ENCODE measurements around the gene LIMS2.

LIMS2 gene

GRCh38 chr2:127631541-127631996 lies 43.8 kb downstream of the LIMS2 start:
- no peak overlapping the region for H3K4me3 ChIP-seq (ENCODE audit: low read depth, low read length)
- DNase-seq (ENCODE audit: low read depth): no peak
- TF ChIP-seq CTCF (IDR thresholded peaks at IDR 0.05; ENCODE audit: insufficient read depth, low read depth, low read length, missing control alignments): no peak

GRCh38 chr2:127630864-127631540 lies 44.3 kb downstream of the LIMS2 start:
- no peak overlapping the region for H3K4me3 ChIP-seq (ENCODE audit: low read depth, low read length)
- DNase-seq (ENCODE audit: low read depth): no peak
- TF ChIP-seq CTCF (IDR thresholded peaks at IDR 0.05; ENCODE audit: insufficient read depth, low read depth, low read length, missing control alignments): no peak

GRCh38 chr2:127630096-127630863 lies 45.0 kb downstream of the LIMS2 start:
- DNase-seq (ENCODE audit: low read depth): no peak
- no peak for TF ChIP-seq CTCF (IDR thresholded peaks at IDR 0.05; ENCODE audit: insufficient read depth, low read depth, low read length, missing control alignments)
- no peak overlapping the region for H3K4me3 ChIP-seq (ENCODE audit: low read depth, low read length)

GRCh38 chr2:127629637-127630036 lies 45.7 kb downstream of the LIMS2 start:
- DNase-seq (ENCODE audit: low read depth): no peak
- H3K4me3 ChIP-seq (ENCODE audit: low read depth, low read length): no peak overlapping the region
- TF ChIP-seq CTCF (IDR thresholded peaks at IDR 0.05; ENCODE audit: insufficient read depth, low read depth, low read length, missing control alignments): no peak

GRCh38 chr2:127628767-127629614 lies 46.3 kb downstream of the LIMS2 start:
- no peak for DNase-seq (ENCODE audit: low read depth)

More at GRCh38 chr2:127628767-127629614, 46.3 kb downstream of the LIMS2 start:
- no peak for TF ChIP-seq CTCF (IDR thresholded peaks at IDR 0.05; ENCODE audit: insufficient read depth, low read depth, low read length, missing control alignments)
- no peak overlapping the region for H3K4me3 ChIP-seq (ENCODE audit: low read depth, low read length)
